Measurements from ENCODE around the gene NMT1. TPM values are rescaled to one million over a fixed set of nuclear protein-coding genes. Genes with fewer than 3 reads are reported as not detected.

Gene NMT1
- total and polyA plus RNA-seq, 2 of the 13 experiments (the other 11 are each of a cell fraction or from before 2014, with no cell fraction given), result 75.7 to 142 TPM

DNA sequence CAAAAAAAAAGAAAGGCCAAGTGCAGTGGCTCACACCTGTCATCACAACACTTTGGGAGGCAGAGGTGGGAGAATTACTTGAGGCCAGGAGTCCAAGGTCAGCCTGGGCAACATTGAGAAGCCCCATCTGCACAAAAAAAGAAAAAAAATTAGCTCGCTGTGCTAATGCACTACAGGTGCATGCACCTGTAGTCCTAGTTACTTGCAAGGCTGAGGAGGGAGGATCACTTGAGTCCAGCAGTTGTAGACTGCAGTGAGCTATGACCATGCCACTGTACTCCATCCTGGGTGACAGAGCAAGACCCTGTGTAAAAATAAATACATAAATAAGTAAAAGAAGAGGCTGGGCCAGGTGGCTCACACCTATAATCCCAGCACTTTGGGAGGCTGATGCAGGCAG, 49.4 kb upstream of the NMT1 start:
- H3K9ac ChIP-seq (ENCODE audit: insufficient read depth, low read depth, low read length), result no peak overlapping the region
- 5% methylated on average over 1 of the region's 1 CpG for WGBS (ENCODE audit: low lambda C conversion rate)
- H3K4me1 ChIP-seq (ENCODE audit: insufficient read depth, low read length), result peaks cover 23% of the 10 kb centered on the region
- H3K36me3 ChIP-seq (replicated peaks in 1 of 2; ENCODE audit: control insufficient read depth in 1 of 2, insufficient read depth in 2 of 2, low read length in 2 of 2), result no peaks in the 10 kb centered on the region
- H3K9me3 ChIP-seq (ENCODE audit: low read length), result no peaks in the 10 kb centered on the region
- DNase-seq (ENCODE audit: low spot score) (no peak), ATAC-seq (no peak), FAIRE-seq (no peak)
- H3K4me2 ChIP-seq (ENCODE audit: low read depth, low read length), result no peak overlapping the region
- BruUV-seq (replicated peaks), result no TSS peak
- H3K79me2 ChIP-seq (ENCODE audit: insufficient read depth, low read length), result no peaks in the 10 kb centered on the region
- H3K27ac ChIP-seq (ENCODE audit: extremely low read length, insufficient read depth, low read length), result no peak overlapping the region
- no peaks in the 10 kb centered on the region for H4K20me1 ChIP-seq (ENCODE audit: insufficient read depth, low read length)
- no peak overlapping the region for H3K4me3 ChIP-seq (replicated peaks in 1 of 3; ENCODE audit: insufficient read depth in 1 of 3, low read depth in 2 of 3, low read length in 3 of 3)
- ChIA-PET POLR2A (no interaction called here), CTCF (ENCODE audit: low intra/inter-chr PET ratio, low total read pairs) (no interaction called here)
- intact Hi-C loops (cut with micrococcal nuclease; ENCODE audit: unreplicated experiment) (no loop called here), in situ Hi-C loops (cut with HindIII; ENCODE audit: extremely low pct_ligation_motif_present, low pct_unique_long_range_greater_than_20kb) (loop anchor here (25.0 kb wide), 1 partner anchor 224 kb away; no protein-coding TSS in a partner anchor)
- TF ChIP-seq HNF4A (CRISPR knock-in tag; IDR thresholded peaks at IDR 0.05) (peak; percentile 24; the same call in 1 of the 2 replicates), ZFP82 (CRISPR knock-in tag; IDR thresholded peaks at IDR 0.05; ENCODE audit: borderline replicate concordance) (no peak), RELA (CRISPR knock-in tag; IDR thresholded peaks at IDR 0.05) (no peak), ZSCAN22 (CRISPR knock-in tag; IDR thresholded peaks at IDR 0.05) (no peak)
- H2AFZ ChIP-seq (ENCODE audit: low read length), result no peak overlapping the region
- H3K27me3 ChIP-seq (ENCODE audit: control insufficient read depth in 1 of 2, insufficient read depth in 2 of 2, low read length in 2 of 2), result peaks cover 5 to 25% of the 10 kb centered on the region in 2 experiments; a peak in 4 of 5 replicates

DNA sequence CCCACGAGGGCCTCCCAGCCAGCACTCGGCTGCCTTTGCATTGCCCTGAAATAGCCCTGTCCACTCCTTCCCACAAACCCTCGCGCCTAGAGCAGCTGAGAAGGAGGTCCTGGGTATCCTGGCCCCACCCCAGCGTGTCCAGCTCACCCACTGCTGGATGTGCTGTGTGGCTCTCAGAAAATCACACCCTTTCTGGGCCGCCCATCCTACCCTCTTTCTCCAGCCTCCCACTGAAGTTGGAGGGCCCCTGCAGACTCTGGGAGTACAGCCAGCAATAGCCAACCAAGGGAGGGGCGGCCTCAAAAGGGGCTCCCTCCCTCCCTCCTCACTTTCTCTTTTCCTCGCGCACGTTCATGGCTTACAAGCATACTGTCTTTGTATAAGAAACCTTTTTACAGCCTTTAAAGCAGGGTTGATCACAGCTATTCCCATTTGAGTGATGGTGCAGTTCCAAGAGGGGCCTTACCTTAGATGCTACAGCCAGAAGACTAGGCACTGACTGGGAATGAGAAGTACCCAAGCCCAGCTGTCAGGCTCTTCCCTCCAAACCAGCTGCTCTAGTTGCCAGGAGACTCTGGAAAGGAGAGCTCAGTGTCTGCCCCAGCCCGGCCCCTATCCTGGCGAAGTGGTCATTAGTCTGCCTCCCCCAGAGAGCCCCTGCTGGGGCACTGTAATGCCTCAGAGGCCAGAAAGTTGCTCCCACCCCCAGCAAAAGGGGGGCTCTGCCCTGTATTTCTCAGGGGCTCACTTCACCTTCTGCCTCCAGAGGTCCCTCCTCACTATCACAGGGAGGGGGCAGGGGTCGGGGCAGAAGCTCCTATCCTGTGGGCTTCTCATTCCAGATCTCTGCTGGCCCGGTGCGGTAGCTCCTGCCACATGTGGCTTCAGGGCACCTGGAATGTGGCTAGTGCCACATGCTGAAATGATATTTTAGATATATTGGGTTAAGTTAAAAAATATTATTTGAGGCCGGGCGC, 47.8 kb upstream of the NMT1 start:
- H3K27me3 ChIP-seq (ENCODE audit: control insufficient read depth in 1 of 2, insufficient read depth in 2 of 2, low read length in 2 of 2), result peaks cover 1 to 21% of the 10 kb centered on the region in 2 experiments; a peak in 2 of 5 replicates
- H2AFZ ChIP-seq (ENCODE audit: low read length), result no peak overlapping the region
- no peaks in the 10 kb centered on the region for H4K20me1 ChIP-seq (ENCODE audit: insufficient read depth, low read length)
- 47% methylated on average over 17 of the region's 17 CpGs for WGBS (ENCODE audit: low lambda C conversion rate)
- no peak overlapping the region for H3K9ac ChIP-seq (ENCODE audit: insufficient read depth, low read depth, low read length)
- ChIA-PET POLR2A (no interaction called here), CTCF (ENCODE audit: low intra/inter-chr PET ratio, low total read pairs) (no interaction called here)
- H3K27ac ChIP-seq (ENCODE audit: extremely low read length, insufficient read depth, low read length), result no peak overlapping the region
- no peak for ATAC-seq
- intact Hi-C loops (cut with micrococcal nuclease; ENCODE audit: unreplicated experiment) (no loop called here), in situ Hi-C loops (cut with HindIII; ENCODE audit: extremely low pct_ligation_motif_present, low pct_unique_long_range_greater_than_20kb) (loop anchor here (25.0 kb wide), 1 partner anchor 226 kb away; no protein-coding TSS in a partner anchor)
- no peaks in the 10 kb centered on the region for H3K36me3 ChIP-seq (replicated peaks in 1 of 2; ENCODE audit: control insufficient read depth in 1 of 2, insufficient read depth in 2 of 2, low read length in 2 of 2)
- no peaks in the 10 kb centered on the region for H3K9me3 ChIP-seq (ENCODE audit: low read length)
- H3K4me1 ChIP-seq (ENCODE audit: insufficient read depth, low read length), result peaks cover 33% of the 10 kb centered on the region
- H3K4me2 ChIP-seq (ENCODE audit: low read depth, low read length), result no peak overlapping the region
- no peak for DNase-seq (ENCODE audit: low spot score)
- TF ChIP-seq ZNF543 (CRISPR knock-in tag; IDR thresholded peaks at IDR 0.05), result no peak
- peak; percentile 94 for TF ChIP-seq ZNF768 (CRISPR knock-in tag; IDR thresholded peaks at IDR 0.05)
- TF ChIP-seq, protein P1, sequence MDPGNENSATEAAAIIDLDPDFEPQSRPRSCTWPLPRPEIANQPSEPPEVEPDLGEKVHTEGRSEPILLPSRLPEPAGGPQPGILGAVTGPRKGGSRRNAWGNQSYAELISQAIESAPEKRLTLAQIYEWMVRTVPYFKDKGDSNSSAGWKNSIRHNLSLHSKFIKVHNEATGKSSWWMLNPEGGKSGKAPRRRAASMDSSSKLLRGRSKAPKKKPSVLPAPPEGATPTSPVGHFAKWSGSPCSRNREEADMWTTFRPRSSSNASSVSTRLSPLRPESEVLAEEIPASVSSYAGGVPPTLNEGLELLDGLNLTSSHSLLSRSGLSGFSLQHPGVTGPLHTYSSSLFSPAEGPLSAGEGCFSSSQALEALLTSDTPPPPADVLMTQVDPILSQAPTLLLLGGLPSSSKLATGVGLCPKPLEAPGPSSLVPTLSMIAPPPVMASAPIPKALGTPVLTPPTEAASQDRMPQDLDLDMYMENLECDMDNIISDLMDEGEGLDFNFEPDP (CRISPR knock-in tag; conservative IDR thresholded peaks at IDR 0.05), result 0 out of 2 replicates have a peak, but pooled peaks have one; percentile 31
- H3K4me3 ChIP-seq (replicated peaks in 1 of 3; ENCODE audit: insufficient read depth in 1 of 3, low read depth in 2 of 3, low read length in 3 of 3), result no peak overlapping the region
- BruUV-seq (replicated peaks), result no TSS peak
- no peak for FAIRE-seq
- no peaks in the 10 kb centered on the region for H3K79me2 ChIP-seq (ENCODE audit: insufficient read depth, low read length)

Data from HepG2 (cell line).